Erythroblast (primary cell): ENCODE data around the gene ZNF816.

Source experiments
- GATA1 ChIP-seq: IDR thresholded peaks from 2 replicates; pipeline ENCODE4 v1.6.1; 2011; ENCODE audit warnings: low read depth, mild to moderate bottlenecking, control low read depth, low read length, moderate library complexity
- POLR2A ChIP-seq: IDR thresholded peaks from 2 replicates; pipeline ENCODE4 v1.6.1; 2011; ENCODE audit warnings: mild to moderate bottlenecking, low read length

- TF ChIP-seq GATA1 (no peak), POLR2A (no peak)
Observed at GRCh38 chr19:53002479-53002878, 39.8 kb upstream of the ZNF816 start.
